DMS53 treated with DMSO at 0.1 percent for 48 hours (cell line): ENCODE results near the gene KCNH1.
A peak's percentile ranks its signal among the peaks of the same experiment; 100 is the strongest.
"Not testable (repeated sequence)": the region's sequence is repeated elsewhere in the genome, so short reads cannot be mapped to it uniquely, and the experiment has no call there.

Experiments
- DNase-seq: peaks from one replicate; lab custom pipeline; 2025; ENCODE audit not compliant: unreplicated experiment; lab: John Stamatoyannopoulos, UW

Gene KCNH1

DNA sequence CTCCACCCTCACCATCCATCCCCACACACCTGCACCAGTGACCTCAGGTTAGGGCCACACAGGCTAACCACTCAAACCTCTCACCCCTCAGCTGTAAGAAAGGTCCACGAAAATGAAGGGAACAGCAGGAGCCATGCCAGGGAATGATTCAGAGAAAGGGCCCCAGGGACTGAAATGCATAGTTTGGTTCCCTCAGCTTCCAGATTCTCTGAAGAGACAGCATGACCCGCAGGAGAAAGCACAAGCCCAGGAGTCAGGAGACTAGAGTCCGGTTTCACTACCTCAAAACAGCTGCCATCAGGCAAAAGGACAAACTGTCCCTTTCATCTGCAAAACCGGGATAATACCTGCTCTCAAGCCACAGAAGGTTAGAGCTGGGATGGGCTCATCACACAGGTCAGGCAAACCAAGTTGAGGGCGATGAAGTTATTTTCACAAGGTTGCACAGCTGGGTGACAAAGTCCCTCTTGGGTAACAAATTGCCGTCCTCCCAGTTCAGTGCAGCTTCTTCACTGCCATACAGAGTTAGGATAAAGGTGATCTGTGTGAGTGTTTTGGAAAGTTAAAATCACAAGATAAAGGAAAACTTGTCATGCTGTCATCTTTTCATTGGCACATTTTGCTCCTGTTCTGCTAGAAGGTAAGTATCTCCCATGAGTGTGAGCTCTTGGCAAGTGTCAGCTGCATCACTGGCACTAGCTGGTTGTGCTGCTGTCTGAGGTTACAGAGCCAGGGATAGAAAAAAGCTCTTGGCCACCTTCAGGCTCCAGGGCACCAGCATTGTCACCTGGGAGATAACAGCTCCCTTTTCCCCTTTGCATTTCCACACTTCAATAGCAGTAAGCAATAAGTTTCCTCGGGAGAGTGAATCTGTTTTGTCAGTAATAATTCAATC, 120.4 kb downstream of the KCNH1 start:
- DNase-seq, result no peak

DNA sequence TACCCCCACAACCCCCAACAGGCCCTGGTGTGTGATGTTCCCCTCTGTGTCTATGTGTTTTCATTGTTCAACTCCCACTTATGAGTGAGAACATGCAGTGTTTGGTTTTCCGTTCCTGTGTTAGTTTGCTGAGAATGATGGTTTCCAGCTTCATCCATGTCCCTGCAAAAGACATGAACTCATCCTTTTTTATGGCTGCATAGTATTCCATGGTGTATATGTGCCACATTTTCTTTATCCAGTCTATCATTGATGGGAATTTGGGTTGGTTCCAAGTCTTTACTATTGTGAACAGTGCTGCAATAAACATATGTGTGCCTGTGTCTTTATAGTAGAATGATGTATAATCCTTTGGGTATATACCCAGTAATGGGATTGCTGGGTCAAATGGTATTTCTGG, 122.8 kb downstream of the KCNH1 start:
- DNase-seq, result not testable (repeated sequence)

DNA sequence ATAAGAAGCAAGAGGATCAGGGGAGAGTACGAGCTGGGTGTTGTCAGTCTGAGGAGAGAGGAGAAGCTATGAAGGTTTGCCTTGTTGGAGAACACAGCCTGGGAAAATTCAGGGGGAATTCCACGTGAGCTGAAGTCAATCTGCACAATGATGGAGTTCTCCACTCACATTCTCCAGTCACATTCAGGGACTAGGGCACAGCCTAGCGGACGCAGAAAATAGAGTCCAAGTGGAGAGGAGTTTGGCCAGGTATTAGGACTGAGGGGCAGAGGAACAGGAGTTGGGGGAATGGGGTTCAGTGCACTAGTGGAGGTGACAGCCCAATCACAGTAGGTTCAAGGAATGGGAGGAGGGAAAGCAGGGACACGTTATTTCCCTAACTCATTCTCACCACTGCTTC, 124.0 kb downstream of the KCNH1 start:
- no peak for DNase-seq

DNA sequence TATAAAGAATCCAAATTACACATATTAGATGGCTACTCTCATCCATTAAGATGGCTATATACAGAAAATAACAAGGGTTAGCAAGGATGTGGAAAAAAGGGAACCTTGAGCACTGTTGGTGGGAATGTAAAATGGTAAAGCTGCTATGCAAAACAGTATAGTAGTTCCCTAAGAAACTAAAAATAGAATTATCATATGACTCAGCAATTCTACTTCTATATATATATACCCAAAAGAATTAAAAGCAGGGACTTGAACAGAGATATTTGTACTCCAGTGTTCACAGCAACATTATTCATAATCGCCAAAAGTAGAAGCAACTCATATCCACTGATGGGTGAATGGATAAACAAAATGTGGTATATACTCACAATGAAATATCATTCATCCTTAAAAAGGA, 126.1 kb downstream of the KCNH1 start:
- DNase-seq, result no peak

DNA sequence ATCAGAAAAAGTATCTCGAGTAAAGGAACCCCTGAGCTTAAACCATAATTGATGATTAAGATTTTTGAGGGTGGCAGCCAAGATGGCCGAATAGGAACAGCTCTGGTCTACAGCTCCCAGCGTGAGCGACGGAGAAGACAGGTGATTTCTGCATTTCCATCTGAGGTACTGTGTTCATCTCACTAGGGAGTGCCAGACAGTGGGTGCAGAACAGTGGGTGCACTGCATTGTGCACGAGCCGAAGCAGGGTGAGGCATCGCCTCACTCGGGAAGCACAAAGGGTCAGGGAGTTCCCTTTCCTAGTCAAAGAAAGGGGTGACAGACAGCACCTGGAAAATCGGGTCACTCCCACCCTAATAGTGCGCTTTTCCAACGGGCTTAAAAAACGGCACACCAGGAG, 138.0 kb downstream of the KCNH1 start:
- not testable (repeated sequence) for DNase-seq

DNA sequence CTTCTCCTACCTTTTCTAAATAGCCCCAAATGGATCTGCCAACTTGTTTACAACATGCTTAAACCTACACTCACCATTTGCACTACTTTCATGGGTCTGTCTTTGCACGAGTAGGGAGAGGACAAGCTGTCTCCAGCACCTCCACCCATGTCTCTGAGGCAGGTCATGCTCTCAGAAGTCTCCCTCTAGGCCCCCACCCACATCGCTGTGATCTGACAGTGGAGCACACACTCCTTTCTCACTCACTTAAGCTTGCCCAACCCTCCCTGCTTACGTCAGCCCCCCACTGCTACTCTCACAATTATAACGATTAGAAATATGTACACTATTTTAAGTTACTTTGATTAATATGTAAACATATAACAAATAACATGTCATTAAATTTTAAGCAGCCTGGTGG, 141.1 kb downstream of the KCNH1 start:
- DNase-seq, result no peak

- no peak for DNase-seq
Observed at GRCh38 chr1:210989905-210990304, 144.0 kb downstream of the KCNH1 start.

DNA sequence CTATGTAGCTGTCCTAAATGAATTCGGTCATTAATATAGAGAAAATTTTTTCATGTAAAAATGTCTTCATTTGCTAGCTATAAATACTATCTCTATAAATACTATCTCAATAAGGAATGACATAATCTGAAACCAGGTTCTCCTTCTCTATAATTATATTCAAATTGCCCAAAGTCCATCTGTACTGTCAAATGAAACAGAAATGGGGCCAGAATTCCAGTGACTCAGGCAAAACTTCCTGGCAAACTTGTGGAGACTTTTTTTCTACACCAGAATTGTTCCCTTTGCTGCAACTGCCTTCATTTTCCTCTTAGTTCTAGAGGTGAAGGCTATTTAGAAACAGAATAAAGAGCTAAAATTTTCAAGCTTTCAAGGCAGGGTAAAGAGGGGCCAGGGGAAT, 152.5 kb downstream of the KCNH1 start:
- DNase-seq, result no peak

- DNase-seq, result no peak
Observed at GRCh38 chr1:210980082-210980481, 153.9 kb downstream of the KCNH1 start.

DNA sequence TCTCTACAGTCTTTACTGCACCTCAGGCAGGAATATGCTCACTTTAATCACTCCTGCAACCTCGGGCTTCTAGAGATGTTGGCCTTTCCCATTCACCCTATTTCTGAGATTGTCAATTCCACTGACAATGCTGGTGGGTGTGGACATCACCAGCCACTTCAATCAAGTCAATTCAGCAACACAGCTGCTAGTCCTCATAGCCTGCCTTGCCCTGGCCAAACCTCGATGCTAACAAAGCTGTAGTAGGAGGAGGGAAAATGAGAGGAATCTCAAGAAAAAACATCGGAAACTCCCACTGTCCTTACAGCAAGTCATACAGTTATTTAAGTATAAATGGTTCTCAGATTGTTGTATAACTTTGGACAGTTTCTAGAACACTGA, 155.0 kb downstream of the KCNH1 start:
- DNase-seq, result no peak

DNA sequence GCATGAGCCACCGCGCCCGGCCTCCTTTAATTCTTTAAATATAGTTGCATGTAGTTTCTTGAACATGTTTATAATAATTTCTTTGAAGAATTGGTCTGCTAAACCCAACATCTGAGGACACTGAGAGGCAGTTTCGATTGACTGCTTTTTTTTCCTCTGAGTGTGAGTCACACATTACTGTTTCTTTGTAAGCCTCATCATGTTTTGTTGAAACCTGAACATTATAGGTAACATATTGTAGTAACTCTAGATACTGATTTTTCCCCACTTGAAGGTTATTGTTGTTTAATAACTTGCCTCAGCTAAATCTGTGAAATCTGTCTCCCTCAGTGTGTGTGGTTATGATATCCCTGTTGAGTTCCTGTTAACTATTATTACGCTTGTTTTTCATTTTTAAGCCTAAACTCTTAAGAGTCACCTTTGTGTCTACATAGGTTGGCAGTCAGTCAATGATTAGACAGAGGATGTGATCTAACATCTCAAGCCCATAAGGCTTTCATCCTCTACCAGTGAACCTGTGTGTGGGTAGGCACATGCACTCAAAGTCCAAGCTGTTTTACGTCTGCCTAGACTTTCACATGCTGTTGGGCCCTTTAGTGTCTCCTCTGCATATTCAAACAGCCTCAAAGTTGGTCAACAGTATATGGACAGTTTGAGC, 155.5 kb downstream of the KCNH1 start:
- no peak for DNase-seq

DNA sequence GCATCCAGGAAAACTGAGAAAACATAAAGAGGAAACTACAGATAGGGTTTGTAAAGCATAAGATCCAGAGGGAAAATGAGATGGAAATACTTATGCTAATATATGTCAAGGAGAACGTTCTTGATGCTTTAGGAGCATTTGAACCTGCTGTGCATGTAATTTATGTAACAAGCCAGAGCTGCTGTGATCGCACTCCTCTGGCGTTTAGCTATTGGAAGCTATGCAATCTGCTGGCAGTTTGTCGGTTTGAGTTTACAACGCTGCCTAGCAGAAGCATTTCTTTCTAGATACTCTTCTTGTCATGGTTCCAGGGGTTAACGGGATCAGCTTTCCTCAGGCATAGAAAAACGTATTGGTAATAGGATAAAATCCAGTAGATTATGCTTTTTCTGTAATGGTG, 182.7 kb downstream of the KCNH1 start:
- no peak for DNase-seq

- peak; percentile 15 for DNase-seq
Observed at GRCh38 chr1:210949940-210950546, 183.9 kb downstream of the KCNH1 start.

DNA sequence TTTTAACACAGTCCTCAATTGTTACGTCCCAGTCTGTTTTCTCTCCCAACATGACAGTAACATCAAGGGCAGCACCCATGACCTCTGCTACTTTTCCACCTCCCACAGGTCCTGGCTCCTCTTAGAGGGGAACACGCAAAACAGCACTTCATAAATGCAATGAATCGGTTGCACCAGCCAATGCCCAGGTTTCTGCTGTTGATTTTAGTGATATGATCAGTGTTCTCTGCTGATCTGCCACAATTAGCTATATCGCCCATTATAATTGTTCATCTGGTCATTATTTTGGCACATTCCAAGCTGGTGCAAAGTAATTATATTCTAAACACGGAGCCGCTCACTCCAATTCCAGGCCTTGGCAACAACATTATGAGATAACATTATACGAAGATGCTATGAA, 184.5 kb downstream of the KCNH1 start:
- no peak for DNase-seq

DNA sequence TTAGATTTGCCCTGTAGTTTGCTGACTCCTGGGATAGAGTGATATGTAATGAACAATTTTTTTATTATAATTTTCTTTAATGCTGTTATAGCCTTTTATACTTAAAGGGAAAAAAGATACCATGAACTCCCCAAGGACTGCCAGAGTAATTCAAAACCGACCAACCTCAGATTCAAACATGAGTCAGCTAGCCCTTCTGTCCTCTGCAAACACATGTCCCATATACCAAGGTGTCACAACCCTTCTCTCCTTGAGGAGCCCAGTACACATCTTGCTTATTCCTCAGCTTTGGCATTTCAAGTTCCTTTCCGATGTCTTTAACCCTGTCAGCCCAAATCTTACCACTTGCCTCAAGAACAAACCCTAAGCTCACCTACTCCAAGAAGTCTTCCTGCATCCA, 184.9 kb downstream of the KCNH1 start:
- no peak for DNase-seq

DNA sequence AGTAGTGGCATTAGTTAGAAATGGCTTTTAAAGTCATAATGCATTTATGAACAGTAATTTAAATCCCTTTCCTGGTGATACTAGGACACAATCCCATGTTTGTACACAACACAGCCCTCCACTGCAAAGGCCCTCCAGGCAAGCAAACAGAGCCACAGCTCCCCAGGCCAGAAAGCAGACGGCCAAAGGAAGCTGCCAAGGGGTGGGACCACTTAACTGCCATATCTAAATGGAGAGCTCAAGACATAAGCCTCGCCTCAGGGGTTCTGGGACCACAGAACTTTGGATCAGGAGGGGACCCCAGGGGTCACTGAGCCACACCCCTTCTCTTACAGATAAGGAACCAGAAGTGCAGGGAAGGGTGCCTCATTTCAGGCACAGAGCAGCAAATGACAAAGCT, 189.7 kb downstream of the KCNH1 start:
- no peak for DNase-seq

DNA sequence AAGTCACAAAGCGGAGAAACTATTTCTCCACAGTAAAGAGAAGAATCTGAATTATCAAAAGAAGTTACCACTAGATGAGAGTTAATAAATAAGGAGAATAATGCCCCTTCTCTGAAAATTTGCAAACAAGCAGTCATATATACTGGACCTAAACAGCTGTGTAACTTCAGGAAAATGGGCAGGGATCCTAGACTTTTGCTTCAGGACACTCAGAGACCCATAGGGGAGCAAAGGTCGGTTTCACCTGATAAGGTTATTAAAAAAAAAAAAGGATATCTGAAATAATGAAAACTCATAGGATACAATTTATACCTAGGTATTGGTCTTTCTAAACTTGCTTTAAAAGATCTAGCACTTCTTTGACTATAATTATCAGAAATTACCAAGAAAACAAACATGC, 191.4 kb downstream of the KCNH1 start:
- DNase-seq, result no peak

GRCh38 chr1:210940081-210940617, 193.8 kb downstream of the KCNH1 start:
- DNase-seq, result no peak

- no peak for DNase-seq
Observed at GRCh38 chr1:210938416-210938925, 195.5 kb downstream of the KCNH1 start.

DNA sequence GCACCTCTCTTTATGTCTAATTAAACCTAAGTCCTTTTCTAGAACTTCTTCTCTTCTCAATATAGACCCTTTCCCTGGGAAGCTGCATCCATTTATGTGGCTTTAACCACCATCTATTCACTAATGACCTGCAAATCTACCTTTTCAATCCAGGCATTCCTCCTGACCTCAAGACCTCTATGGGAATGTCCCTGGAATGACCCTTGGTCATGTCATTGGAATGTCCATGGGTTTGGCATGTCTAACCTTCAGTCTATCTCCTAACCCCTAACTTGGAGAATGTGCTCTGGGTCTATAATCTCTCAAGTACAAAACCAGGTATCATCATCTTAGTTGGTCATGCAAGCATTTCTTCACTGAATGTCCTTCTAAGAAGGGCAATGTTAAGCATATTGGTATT, 196.1 kb downstream of the KCNH1 start:
- no peak for DNase-seq

DNA sequence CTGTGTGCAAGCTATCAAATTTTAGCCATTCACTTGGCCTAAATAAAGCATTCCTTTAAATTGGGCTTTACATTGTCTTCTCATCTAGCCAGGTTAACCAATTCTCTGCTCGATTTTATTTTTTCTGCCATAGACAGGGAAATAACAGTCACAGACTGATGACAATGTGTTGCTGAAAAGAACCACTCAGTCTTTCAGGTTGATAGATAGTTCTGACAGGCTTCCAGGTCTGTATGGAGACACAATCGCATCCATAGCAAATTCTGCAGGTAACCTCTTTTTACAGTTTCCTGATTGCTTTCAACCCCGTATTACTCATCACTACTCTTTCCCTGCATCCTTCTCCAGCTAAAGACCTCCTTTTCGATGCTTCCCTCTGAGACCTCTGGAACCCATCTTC, 198.0 kb downstream of the KCNH1 start:
- DNase-seq, result no peak

- DNase-seq, result no peak
Observed at GRCh38 chr1:210932104-210932503, 201.8 kb downstream of the KCNH1 start.
